Stimulated activated CD4-positive, alpha-beta T cell treated with anti-CD3 and anti-CD28 coated beads, TNF-alpha, amount 100 ng/mL, for 4 hours (primary cell): ENCODE results near the gene VPS37B.
"Not testable (repeated sequence)": the region's sequence is repeated elsewhere in the genome, so short reads cannot be mapped to it uniquely, and the experiment has no call there.

Experiments
- DNase-seq, 3 experiments: peaks; one replicate each; pipeline ENCODE4 v3.0.0-alpha.2; 2020; ENCODE audit warnings: low read depth in 3 of 3

Gene VPS37B, protein sequence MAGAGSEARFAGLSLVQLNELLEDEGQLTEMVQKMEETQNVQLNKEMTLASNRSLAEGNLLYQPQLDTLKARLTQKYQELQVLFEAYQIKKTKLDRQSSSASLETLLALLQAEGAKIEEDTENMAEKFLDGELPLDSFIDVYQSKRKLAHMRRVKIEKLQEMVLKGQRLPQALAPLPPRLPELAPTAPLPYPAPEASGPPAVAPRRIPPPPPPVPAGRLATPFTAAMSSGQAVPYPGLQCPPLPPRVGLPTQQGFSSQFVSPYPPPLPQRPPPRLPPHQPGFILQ

DNA sequence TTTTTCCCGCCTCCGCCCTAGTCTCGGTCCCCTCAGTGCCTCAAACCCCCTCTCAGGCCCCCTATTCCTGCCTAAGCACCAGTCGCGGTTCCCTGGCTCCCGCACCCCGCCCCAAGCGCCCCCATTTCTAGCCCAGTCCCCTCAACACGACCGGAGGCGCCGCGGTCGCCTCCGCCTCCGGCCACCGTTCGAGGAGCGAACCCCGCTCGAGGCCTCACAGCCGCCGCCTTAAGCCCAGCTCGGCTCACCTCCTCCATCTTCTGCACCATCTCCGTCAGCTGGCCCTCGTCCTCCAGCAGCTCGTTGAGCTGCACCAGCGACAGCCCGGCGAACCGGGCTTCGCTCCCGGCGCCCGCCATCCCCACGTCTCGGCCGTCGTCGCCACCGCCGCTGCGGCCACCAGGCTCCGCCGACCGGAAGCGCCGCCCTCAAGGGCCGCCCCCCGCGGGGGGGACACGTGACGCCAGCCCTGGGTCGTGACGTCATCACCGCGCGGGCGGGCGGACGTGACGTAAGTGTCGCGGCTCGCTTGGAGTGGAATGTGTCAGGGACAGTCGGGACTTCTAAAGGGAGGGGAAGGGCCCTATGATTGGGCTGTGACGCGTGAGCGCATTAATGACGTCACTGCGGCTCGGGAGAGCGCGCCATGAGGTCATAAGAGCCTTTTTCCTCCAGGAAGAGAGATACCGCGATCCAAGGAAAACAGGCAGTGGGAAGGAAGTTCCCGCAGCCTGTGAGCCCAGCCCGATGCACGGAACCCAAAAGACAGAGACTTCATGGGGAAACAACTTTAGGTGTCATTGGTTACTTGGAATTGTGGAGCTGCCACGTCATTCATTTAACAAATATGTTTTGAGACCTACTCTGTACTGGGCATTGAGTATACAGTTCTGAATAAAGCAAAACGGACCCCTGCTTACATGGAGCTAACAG, at the start of gene VPS37B:
Gene VPS37B, minus strand, starts transcription at position 421 of the 933 bp plus-strand sequence. Its CDS starts 62 bp downstream, at position 359.
- peak; percentile 76 to 85 (median 79) for DNase-seq

DNA sequence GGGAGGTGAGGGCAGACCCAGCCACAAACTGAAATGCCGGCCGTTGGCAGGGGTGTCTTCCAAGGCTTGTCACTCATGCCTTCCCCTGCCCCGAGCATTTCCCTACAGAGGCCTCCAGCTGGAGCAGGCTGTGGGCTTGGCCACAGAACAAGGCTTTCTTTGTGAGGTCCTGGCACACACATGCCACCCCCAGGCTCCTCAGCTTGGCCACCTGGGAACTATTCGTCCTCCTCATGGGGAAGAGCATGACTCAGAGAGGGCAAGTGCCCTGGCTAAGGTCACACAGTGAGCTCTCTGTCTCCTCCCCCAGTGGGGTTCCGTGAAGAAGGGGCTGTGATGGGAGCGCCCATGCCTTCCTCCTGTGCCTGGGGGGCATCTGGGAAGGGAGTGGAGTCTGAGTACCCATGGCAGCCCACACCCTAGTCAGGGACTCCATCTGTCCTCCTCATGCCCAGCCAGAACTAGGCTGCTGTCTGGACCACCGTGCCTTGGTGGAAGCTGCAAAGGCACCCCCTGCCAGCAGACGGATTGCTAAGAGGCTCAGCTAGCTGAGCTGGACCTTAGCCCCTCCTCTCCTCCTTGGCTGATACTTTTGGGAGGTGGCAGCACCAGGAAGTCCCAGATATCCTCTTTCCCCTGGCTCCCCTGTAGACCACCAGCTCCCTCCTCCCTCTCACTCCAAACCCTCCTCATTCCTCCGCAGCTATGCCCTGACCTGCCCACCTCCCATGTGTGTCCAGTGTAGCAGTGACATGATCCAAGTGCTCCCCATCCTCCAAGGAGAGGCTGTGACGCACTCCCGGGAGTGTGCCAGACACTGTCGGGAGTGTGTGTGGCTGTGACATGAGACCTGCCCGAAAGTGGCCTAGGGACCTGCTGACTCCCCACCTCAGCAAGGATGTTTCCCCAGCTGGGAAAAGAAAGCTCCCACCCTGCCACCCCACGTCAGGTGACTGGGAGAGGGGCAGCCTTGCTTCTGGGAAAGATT, 49.0 kb upstream of the VPS37B start:
- DNase-seq, result no peak

DNA sequence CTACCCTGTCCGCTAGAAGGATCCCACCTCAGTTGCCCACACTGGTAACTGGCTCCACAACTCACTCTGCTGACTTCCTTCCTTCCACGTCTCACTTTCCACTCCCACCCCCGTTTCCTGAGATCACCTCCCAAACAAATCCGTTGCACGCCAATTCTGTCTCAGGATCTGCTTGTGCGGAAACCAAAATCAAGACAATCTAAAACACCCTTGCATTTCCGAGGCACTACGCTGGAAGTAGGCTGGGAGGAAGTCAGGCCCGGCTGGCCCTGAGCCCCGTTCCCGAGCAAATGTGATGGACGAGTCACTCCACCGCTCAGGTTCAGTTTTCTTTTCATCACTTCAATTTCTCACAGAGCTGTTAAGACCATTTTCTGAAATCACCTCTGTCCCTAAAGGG, 47.3 kb upstream of the VPS37B start:
- no peak for DNase-seq

DNA sequence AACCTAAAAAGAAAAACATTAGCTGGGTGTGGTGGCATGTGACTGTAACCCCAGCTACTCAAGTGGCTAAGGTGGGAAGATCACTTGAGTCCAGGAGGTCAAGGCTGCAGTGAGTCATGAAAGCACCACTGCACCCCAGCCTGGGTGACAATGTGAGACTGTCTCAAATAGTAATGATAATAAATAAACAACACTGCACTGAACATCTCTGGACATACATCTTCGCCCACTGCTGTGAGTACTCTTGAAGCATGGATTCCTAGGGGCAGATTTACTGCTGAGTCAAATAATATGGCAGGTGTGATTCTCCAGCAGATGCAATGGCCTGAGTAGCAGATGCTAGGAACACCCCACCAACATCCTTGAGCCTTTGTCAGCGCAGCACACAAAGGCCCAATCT, 46.7 kb upstream of the VPS37B start:
- DNase-seq, result no peak

DNA sequence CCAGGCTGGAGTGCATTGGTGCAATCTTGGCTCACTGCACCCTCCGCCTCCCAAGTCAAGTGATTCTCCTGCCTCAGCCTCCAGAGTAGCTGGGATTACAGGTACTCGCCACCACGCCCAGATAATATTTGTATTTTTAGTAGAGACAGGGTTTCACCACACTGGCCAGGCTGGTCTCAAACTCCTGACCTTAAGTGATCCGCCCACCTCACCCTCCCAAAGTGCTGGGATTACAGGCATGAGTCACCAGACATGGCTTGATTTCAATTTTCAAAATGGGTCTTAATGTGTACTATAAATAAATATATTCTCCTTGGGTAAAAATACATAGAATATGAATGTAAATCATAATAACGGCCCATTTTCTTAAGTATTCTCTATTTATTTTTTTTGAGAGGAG, 45.4 kb upstream of the VPS37B start:
- DNase-seq, result not testable (repeated sequence)

DNA sequence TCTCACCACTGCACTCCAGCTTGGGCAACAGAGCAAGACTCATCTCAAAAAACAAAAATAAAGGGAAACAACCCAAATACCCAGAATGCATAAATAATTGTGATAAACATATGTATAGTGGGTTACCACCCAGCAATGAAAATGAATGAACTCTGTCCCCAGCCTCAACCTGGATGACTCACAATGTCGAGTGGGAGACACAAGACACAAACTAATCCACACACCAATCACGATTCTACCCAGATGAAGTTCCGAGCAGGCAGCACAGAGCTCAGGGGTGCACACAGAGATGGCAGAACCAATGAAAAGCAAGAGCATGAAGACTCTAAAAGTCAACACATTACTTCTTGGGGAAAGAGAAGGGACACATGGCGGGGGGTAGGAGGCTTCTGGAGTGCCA, 43.2 kb upstream of the VPS37B start:
- DNase-seq, result no peak

DNA sequence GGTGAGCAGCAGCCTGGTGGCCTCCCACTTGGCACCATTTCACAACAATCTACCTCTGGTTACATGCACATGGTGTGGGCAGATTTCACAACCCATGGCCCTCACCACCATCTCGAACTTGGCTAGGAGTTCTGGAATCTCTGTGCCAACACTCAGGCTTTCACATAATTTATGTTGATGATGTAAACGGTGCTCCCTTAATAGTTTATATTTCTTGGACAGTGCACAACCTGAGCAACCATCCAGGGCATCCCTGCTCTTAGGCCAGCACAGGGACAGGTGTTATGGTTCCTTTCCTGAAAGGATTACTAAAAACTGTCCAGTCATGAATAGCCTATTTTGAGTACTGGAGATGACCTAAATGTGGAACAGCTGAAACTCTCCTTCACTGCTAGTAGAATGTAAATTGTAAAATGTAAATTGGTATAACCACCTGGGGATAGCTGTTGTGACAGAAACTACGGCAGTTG, 41.7 kb upstream of the VPS37B start:
- no peak for DNase-seq

DNA sequence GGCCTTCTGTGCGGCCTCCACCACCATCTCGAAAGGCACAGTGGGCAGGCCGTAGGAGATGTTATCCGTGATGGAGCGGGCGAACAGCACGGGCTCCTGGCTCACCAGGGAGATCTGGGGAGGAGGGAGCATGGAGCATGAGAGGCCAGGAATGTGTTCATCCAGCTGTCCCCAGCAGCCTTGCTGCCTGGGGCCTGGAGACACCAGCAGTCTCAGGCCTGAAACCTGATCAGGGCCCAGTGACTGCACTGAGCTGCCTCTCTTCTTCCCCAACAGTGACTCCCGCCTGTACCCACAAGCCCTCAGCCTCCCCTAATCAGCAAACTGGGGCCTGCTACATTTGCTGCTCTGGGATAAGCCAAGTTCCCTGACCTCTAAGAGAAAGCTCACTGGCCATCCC, 39.4 kb upstream of the VPS37B start:
- DNase-seq, result no peak

DNA sequence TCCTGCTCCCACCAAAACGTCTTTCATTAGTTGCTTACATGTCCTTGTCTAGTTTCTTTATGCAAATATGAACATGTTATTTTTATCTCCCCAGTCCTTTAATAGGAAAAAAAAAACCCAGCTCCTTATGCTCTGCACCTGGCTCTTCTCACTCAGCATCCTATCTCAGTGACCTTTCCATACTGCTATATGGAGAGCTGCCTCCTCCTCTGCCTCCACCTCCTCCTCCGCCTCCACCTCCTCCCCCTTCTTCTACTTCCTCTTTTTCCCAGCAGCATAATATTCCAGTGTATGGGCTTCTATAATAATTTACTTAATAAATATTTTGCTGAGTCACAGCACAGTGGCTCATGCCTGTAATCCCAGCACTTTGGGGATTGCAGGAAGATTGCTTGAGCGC, 38.8 kb upstream of the VPS37B start:
- DNase-seq, result no peak

DNA sequence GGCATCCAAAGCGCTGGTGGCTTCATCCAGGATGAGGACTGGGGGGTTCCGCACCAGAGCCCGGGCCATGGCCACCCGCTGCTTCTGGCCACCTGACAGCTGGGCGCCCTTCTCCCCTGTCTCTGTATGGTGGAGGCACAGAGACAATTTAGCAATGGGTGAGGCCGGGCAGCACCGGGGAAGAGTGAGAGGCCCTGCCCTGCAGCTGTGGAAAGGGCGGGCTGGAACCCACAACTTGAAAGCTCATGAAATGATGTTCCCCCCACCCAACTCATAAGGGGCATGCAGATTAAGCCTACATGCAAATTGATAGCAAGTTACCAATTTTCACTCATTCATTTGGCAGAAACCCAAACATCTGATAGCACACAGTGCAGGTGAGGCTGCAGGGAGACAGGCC, 36.3 kb upstream of the VPS37B start:
- no peak for DNase-seq

DNA sequence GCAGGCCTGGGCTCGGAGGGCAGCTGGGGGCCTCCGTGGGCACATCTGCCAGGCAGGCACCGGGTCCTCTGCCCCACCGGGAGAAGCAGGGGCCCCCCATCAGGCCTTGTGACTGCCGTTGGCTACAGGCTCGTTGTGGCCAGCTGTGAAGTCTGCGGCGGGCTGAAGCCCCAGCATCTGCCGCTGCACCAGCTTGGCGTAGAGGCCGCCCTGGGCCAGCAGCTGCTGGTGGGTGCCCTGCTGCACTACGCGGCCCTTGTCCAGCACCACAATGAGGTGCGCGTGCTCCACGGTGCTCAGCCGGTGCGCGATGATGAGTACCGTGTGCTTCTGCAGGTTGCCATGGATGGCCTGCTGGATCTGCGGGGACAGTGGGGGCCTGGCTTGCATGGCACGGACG, 33.9 kb upstream of the VPS37B start:
- no peak for DNase-seq

DNA sequence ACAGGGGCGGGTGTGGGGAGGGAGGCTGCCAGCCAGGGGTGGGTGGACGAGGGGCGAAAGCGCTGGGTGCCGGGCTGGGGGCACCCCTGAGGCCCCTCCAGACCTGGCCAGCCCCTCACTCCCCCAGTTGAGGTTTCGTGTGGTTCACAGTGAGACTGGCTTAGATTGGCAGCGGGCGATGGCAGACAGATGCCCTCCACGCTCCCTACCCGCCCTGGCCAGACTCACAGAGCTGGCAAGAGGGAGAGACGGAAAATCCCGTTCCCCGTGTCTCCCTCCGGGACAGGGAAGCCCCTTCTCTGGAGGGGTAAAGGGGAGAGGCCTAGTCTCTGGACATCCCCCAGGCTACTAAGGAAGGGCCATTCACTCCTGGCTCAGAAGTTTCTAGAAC, 33.2 kb upstream of the VPS37B start:
- DNase-seq, result no peak

DNA sequence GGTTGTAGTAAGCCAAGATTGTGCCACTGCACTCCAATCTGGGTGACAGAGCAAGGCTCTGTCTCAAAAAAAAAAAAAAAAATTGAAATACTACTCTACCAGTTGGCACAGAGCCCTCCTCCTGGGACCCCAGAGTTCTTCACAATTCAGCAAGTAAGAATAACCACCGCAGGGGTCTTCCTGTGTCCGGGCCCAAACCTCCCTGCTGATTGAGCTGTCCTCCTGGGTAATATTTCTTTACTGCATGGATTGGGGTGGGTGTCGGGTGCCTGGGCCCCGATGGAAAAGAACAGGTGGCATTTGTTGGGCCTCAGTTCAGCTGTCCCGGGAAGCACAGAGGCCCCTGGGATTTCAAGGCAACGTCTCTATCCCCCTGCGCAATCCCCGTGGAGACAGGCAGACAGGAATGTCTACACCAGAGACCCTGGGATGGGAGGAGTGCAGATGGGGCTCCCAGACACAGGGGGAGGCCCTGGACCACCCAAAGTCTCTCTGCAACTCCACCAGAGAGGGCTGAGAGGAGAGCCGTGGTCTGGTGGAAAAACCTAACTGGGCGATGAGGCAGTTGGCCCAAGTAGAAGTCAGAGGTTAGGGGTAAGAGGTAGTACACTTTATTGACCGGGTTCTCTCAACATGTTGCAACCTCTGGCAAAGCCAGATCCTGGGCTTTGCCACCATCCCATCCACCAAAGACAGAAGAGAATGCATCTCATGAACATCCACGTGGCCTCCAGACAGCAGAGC, 32.7 kb upstream of the VPS37B start:
- DNase-seq, result no peak

DNA sequence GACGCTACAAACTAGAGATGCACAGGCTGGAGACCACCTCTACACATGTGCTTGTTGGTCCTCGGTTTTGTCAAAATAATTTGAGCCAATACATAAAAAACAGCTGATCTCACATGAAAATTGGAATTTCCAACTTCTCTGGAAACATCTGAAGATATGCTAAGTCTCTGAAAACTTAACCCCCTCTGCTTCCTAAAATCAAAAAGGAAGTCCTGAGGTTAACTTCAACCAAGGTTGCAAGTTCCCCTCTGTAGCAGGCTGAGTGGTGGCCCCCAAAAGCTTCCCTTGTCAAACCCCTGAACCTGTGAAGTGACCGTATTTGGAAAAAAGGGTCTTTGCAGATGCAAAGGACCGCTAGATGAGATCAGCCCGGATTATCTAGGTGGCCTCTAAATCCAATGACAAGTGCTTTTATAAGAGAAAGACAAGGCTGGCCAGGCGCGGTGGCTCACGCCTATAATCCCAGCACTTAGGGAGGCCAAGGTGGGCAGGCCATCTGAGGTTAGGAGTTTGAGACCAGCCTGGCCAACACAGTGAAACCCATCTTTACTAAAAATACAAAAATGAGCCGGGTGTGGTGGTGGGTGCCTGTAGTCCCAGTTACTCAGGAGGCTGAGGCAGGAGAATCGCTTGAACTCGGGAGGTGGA, 32.0 kb upstream of the VPS37B start:
- no peak for DNase-seq

DNA sequence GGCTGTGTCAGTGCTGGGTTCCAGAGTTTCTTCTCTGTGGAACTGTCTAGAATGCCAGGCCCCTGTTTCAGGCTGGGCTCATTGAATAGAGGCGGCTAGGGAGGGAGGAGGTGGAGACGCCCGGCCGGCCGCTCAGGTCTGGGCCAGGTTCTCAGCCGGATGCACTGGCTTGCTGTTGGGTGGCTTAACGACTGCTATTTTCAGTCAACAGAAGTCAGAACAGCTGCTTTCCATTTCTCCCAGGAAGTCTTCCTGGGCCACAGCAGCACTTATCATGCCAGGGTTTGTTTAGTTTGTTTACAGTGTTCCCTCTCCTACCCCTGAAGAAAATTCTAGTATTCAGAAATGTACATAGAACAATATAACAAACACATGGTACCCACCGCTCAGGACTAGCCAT, 26.0 kb upstream of the VPS37B start:
- DNase-seq, result no peak

DNA sequence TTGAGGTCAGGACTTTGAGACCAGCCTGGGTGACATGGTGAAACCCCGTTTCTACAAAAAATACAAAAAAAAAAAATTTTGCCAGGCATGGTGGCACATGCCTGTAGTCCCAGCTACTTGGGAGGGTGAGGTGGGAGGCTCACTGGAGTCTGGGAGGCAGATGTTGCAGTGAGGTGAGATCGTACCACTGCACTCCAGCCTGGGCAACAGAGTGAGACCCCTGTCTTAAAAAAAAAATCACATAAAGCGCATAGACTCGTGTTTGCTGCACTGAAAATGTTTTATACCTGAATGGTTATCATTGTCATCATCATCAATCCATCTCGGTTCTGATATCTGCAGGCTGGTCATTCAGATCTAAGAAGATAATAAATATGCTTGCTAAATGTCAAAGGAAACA, 24.8 kb upstream of the VPS37B start:
- DNase-seq, result no peak

DNA sequence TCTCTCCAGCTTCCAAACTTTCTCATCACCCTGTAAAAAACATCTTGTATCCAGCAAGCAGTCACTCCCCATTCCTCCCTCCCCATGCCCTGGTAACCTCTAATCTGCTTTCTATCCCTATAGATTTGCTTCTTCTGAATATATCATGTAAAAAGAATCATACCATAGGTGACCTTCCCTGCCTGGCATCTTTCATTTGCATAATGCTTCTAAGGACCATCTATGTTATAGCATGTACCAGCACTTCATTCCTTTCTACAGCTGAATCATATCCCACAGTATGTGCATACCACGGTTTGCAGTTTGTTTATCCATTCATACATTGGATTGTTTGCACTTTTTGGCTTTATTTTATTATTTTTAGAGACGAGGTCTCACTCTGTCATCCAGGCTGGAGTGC, 22.9 kb upstream of the VPS37B start:
- no peak for DNase-seq

DNA sequence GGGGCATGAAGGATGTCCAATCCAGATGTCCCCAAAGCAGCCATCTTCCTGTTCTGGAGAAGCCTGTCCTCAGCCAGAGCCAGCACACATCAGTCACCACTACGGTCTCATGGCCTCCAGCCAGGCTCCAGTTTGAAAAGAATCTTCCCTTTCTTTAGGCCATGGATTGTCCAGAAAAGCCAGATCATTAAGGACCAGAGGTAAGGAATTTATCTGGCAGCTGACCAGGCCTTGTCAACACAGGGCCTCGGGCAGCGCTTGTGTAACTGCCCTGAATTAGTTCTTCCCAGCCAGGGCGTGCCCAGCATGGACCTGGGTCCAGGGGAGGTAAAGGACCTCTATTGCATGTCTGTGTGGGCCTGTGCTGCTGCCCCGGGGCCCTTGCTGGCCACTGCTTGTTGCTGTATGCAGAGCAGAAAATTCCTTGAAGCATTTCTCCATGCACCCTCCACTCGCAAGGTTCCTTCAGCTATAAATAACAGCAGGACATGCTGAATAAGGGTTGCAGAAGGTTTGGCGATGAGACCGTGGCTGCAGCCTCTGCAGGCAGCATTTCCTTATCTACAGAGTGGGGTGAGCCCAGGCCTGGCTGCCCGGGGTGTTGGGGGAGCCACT, 21.7 kb upstream of the VPS37B start:
- DNase-seq, result no peak

DNA sequence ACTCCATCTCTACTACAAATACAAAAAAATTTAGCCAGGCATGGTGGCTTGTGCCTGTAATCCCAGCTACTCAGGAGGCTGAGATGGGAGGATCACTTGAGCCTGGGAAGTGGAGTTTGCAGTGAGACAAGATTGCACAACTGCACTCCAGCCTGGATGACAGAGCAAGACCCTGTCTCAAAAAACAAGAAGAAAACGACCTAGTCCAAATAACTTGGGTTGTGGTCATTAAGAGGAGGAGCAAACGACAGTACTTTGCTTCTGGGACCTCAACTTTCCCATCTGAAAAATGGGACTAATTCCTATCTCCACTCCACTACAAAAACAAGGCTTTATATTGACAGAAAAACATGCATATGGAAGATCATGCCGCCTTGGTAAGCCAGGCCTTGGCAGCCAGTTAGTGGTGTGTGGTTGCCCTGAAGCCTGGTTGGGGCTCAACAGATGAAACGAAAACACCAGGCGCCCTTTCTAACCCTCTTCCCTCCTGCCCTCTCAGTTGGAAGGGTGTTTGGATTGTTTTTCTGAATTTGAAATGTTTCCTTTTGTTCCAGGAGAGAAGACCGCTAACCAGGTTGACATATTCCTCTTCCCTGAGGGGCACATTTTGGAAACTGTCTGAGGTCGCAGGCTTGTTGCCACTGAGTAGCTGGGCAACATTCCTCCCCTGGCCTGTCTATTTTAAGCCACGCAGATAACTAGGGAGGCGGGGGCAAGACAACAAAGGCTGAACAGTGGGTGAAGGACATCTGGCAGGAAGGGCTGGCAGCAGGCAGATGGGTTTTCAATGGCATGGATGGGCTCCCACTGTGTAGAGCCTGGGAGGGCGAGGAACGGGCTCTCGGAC, 13.7 kb upstream of the VPS37B start:
- DNase-seq, result no peak
